T47D (cell line): ENCODE measurements around the gene SUPT6H.

Experiments used
- DNase-seq, 2 experiments: peaks; one replicate each; pipeline versions ENCODE4 v3.0.0 to v3.0.0-alpha.2; 2011 to 2012; ENCODE audit warnings: low read depth in 1 of 2, low spot score in 1 of 2
- JUND ChIP-seq: IDR thresholded peaks from 2 replicates; pipeline ENCODE4 v1.6.1; 2012; ENCODE audit warnings: low read depth
- in situ Hi-C: cut with HindIII; loops from 2 replicates; pipeline ENCODE4 v1.10.0; 2016; ENCODE audit warnings: low sequenced_read_pairs, low pct_unique_long_range_greater_than_20kb

Gene SUPT6H

GRCh38 chr17:28698253-28698941, 36.4 kb downstream of the SUPT6H start:
- in situ Hi-C loops = no loop called here
- DNase-seq = no peak
- TF ChIP-seq JUND = no peak

DNA sequence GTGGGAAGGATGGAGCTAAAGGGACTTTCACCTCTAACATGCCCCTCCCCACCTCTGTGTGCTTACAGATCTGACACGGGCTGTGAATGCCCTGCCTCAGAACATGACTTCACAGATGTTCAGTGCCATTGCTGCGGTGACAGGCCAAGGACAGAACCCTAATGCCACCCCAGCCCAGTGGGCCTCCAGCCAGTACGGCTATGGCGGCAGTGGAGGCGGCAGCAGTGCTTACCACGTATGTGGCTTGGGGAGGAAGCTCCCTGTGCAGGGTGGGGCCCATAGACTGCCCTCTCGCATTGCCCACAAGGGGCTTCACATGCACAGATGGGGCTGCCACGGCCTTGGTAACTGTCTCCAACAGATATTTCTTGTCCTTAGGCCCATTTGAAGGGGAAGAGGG, 38.3 kb downstream of the SUPT6H start:
- TF ChIP-seq JUND = no peak
- no peak for DNase-seq
- in situ Hi-C loops = no loop called here

DNA sequence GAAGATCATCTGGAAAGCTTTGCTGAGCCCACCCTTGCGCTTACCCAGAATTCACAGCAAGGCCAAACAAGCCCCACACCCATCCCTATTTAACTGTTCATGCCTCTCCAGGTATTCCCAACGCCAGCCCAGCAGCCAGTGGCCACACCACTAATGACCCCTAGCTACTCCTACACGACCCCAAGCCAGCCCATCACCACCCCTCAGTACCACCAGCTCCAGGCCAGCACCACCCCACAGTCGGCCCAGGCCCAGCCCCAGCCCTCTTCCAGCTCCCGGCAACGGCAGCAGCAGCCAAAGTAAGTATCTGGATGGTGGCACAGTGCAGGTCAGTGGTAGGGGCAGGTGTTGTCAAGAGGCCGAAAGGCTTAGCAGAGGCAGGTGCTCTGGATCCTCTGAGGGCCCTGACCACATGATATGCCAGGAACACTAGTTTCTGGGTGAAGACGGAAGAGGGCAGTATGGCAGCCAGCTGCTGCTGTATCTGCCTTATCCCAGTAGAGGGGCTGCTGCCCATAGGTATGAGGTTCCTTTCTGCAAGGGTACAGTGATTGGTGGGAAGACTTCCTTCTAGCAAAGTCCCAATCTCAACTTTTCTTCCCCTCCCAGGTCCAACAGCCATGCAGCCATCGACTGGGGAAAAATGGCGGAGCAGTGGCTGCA, 39.0 kb downstream of the SUPT6H start:
- TF ChIP-seq JUND = no peak
- in situ Hi-C loops = no loop called here
- no peak for DNase-seq

GRCh38 chr17:28702026-28702751, 40.2 kb downstream of the SUPT6H start:
- TF ChIP-seq JUND = no peak
- no peak for DNase-seq
- in situ Hi-C loops = no loop called here

DNA sequence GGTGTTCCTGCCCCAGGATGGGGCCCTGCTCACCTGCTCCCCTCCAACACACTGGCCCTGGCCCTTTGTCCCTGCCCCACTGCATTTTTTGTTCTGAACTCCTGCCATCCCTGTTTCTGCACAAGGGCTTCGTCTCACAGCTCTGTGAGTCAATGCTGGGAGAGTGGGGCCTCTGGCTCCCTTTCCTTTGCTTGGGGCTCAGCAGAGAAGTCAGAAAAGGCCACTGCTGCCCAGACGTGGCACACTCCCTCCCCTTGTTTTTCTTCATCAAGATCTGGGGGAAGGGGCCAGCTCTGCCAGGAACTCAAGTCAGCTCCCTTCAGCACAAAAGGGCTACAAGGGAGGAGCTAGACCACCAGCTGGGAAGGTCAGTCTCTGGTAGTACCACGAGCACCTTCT, 40.7 kb downstream of the SUPT6H start:
- in situ Hi-C loops = no loop called here
- TF ChIP-seq JUND = no peak
- no peak for DNase-seq

GRCh38 chr17:28703552-28704218, 41.7 kb downstream of the SUPT6H start:
- in situ Hi-C loops = no loop called here
- no peak for DNase-seq
- TF ChIP-seq JUND = no peak

- no peak for DNase-seq
- no peak for TF ChIP-seq JUND
- in situ Hi-C loops = no loop called here
Measured at GRCh38 chr17:28704219-28704858, 42.3 kb downstream of the SUPT6H start.

- DNase-seq = no peak
- TF ChIP-seq JUND = no peak
- in situ Hi-C loops = no loop called here
Measured at GRCh38 chr17:28705074-28705659, 43.2 kb downstream of the SUPT6H start.

- TF ChIP-seq JUND = no peak
Measured at GRCh38 chr17:28705728-28706334, 43.8 kb downstream of the SUPT6H start.

GRCh38 chr17:28706471-28707338, 44.7 kb downstream of the SUPT6H start:
- in situ Hi-C loops = no loop called here
- DNase-seq = no peak
- TF ChIP-seq JUND = no peak

More at GRCh38 chr17:28705728-28706334, 43.8 kb downstream of the SUPT6H start:
- DNase-seq = no peak
- in situ Hi-C loops = no loop called here

DNA sequence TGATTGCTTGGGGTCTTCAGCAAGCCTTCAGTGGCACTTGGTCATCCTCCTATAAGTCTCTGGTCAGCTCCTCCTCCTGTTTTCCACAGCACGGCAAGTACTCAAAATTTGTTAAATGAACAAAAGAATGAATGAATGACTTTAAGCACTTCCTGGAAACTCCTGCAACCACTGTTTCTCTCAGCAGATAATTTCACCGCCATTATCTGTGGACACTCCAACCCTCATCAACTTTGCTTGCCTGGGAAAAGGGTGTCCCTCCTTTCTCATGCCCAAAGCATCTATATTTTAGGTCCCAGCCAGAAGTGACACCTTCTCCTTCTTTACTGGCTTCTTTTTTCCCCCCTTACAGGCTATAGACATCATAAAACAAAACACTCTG, 45.3 kb downstream of the SUPT6H start:
- in situ Hi-C loops = no loop called here
- no peak for TF ChIP-seq JUND

More for the DNA sequence above, 45.3 kb downstream of the SUPT6H start:
- DNase-seq = no peak
